Measurements from ENCODE around the gene CEMIP. TPM values are rescaled to one million over a fixed set of nuclear protein-coding genes. Genes with fewer than 3 reads are reported as not detected.

The CEMIP gene
- polyA plus RNA-seq, 2 of the 4 experiments (the other 2 are of a cell fraction): 0.54 to 0.84 TPM

GRCh38 chr15:80989518-80990478 is 210.6 kb downstream of the CEMIP start, which contains the start of gene MESD (continued):
- no peak for TF ChIP-seq USF2 (IDR thresholded peaks at IDR 0.05)

- H3K27ac ChIP-seq: no peak overlapping the region
- POLR2A ChIA-PET: interaction anchor here (1.0 to 2.4 kb wide), 2 partner anchors 10 to 17 kb away, joined by 3 to 30 read pairs; partner anchors contain the start of gene TLNRD1
- ATAC-seq (no peak), DNase-seq (ENCODE audit: low read depth in 1 of 2, low spot score in 1 of 2) (no peak), FAIRE-seq (no peak)
- H3K4me2 ChIP-seq: no peak overlapping the region
- peaks cover 18% of the 10 kb centered on the region; the same call in 2 of the 3 replicates for H3K4me1 ChIP-seq
- CTCF ChIA-PET: interaction anchor here (0.8 to 1.8 kb wide), 5 partner anchors 7 to 275 kb away, joined by 3 to 9 read pairs (median 4); partner anchors contain the start of genes CEMIP and TLNRD1
- H3K9me3 ChIP-seq: no peaks in the 10 kb centered on the region
- TF ChIP-seq KDM5A (IDR thresholded peaks at IDR 0.05): no peak
- H3K4me3 ChIP-seq: no peak overlapping the region
- 19% methylated on average over 1 of the region's 1 CpG for WGBS (ENCODE audit: missing lambda C conversion rate)
Observed at GRCh38 chr15:80990955-80991354, 211.8 kb downstream of the CEMIP start.

GRCh38 chr15:80991421-80991820 is 212.3 kb downstream of the CEMIP start:
- no peak for FAIRE-seq
- POLR2A ChIA-PET: interaction anchor here (2.4 kb wide), 1 partner anchor 10 kb away, joined by 30 read pairs; the partner anchor contains the start of gene TLNRD1
- no peak overlapping the region for H3K27ac ChIP-seq
- H3K4me2 ChIP-seq: no peak overlapping the region
- no peak overlapping the region for H3K4me3 ChIP-seq
- peaks cover 18% of the 10 kb centered on the region; the same call in 2 of the 3 replicates for H3K4me1 ChIP-seq
- no peak for DNase-seq (ENCODE audit: low read depth in 1 of 2, low spot score in 1 of 2)
- CTCF ChIA-PET: interaction anchor here (0.7 to 1.8 kb wide), 5 partner anchors 10 to 534 kb away, joined by 3 to 9 read pairs (median 3); partner anchors contain the start of genes CEMIP and TLNRD1
- WGBS (ENCODE audit: missing lambda C conversion rate): 69% methylated on average over 5 of the region's 5 CpGs
- no peak for ATAC-seq
- H3K9me3 ChIP-seq: no peaks in the 10 kb centered on the region
- TF ChIP-seq ATOH8 (CRISPR knock-in tag; IDR thresholded peaks at IDR 0.05; ENCODE audit: low read depth): no peak
- no peak for TF ChIP-seq PBX3 (IDR thresholded peaks at IDR 0.05)
- no peak for TF ChIP-seq RCOR1 (IDR thresholded peaks at IDR 0.05; ENCODE audit: low read depth, low read length)
- TF ChIP-seq EHMT2 (IDR thresholded peaks at IDR 0.05; ENCODE audit: low read depth): no peak
- TF ChIP-seq KDM5A (IDR thresholded peaks at IDR 0.05): no peak
- TF ChIP-seq TFCP2L1 (CRISPR knock-in tag; IDR thresholded peaks at IDR 0.05): no peak

GRCh38 chr15:80992006-80992405 is 212.8 kb downstream of the CEMIP start:
- ChIA-PET CTCF (interaction anchor here (0.7 to 1.8 kb wide), 4 partner anchors 9 to 534 kb away, joined by 3 to 9 read pairs (median 4); partner anchors contain the start of genes CEMIP and TLNRD1), POLR2A (interaction anchor here (2.4 kb wide), 1 partner anchor 9 kb away, joined by 30 read pairs; the partner anchor contains the start of gene TLNRD1)
- no peak overlapping the region for H3K27ac ChIP-seq
- H3K4me1 ChIP-seq: peaks cover 18% of the 10 kb centered on the region; the same call in 2 of the 3 replicates
- 80% methylated on average over 4 of the region's 4 CpGs for WGBS (ENCODE audit: missing lambda C conversion rate)
- H3K9me3 ChIP-seq: no peaks in the 10 kb centered on the region
- no peak for TF ChIP-seq JUNB (IDR thresholded peaks at IDR 0.05)
- TF ChIP-seq BCL3 (IDR thresholded peaks at IDR 0.05): no peak
- TF ChIP-seq CTCF (IDR thresholded peaks at IDR 0.05): no peak
- no peak for TF ChIP-seq RARB (CRISPR knock-in tag; IDR thresholded peaks at IDR 0.05)
- TF ChIP-seq SMC3 (IDR thresholded peaks at IDR 0.05): no peak
- TF ChIP-seq MAFK (IDR thresholded peaks at IDR 0.05; ENCODE audit: partially characterized antibody): no peak
- TF ChIP-seq CBX8 (IDR thresholded peaks at IDR 0.05): no peak
- TF ChIP-seq TFCP2L1 (CRISPR knock-in tag; IDR thresholded peaks at IDR 0.05): no peak
- no peak for TF ChIP-seq RFX5 (IDR thresholded peaks at IDR 0.05)
- no peak for TF ChIP-seq HOXB5 (CRISPR knock-in tag; IDR thresholded peaks at IDR 0.05)
- TF ChIP-seq FOSL2 (IDR thresholded peaks at IDR 0.05): no peak
- TF ChIP-seq FOSL2 (CRISPR knock-in tag; IDR thresholded peaks at IDR 0.05): no peak
- TF ChIP-seq PBX3 (IDR thresholded peaks at IDR 0.05): no peak
- no peak for TF ChIP-seq RAD21 (conservative IDR thresholded peaks at IDR 0.05 in 1 of 2, IDR thresholded peaks at IDR 0.05 in 1 of 2)
- TF ChIP-seq CHD4 (IDR thresholded peaks at IDR 0.05; ENCODE audit: borderline replicate concordance): no peak
- no peak for TF ChIP-seq HES2 (IDR thresholded peaks at IDR 0.05)
- ATAC-seq (no peak), DNase-seq (ENCODE audit: low read depth in 1 of 2, low spot score in 1 of 2) (no peak), FAIRE-seq (no peak)
- H3K4me3 ChIP-seq: no peak overlapping the region
- H3K4me2 ChIP-seq: no peak overlapping the region
